K562 (cell line): ENCODE data around the gene HSPB6. TPM values are rescaled to one million over a fixed set of nuclear protein-coding genes. Genes with fewer than 3 reads are reported as not detected.

Experiments
- ATF1 ChIP-seq, 2 experiments: fragments of 450-650 bp in 1 of 2; IDR thresholded peaks; 2 replicates each; pipeline ENCODE4 v1.6.1; 2016; ENCODE audit warnings: missing compliant biosample characterization in 1 of 2, missing genetic modification characterization in 1 of 2
- DACH1 ChIP-seq: fragments of 450-650 bp; IDR thresholded peaks from 2 replicates; pipeline ENCODE4 v1.6.1; 2018; ENCODE audit not compliant: partially characterized antibody
- FOXK2 ChIP-seq, 2 experiments: fragments of 450-650 bp; IDR thresholded peaks in 1 of 2; conservative IDR thresholded peaks in 1 of 2; 2 replicates each; pipeline ENCODE4 v1.6.1; 2016; ENCODE audit warnings: low read depth in 2 of 2, mild to moderate bottlenecking in 1 of 2
- HCFC1 ChIP-seq: IDR thresholded peaks from 2 replicates; pipeline ENCODE4 v1.6.1; 2012; ENCODE audit warnings: low read depth, low read length, improper control_type of control experiment
- ILF3 ChIP-seq: fragments of 450-650 bp; IDR thresholded peaks from 2 replicates; pipeline ENCODE4 v1.6.1; 2018; ENCODE audit warnings: antibody characterized with exemption, mild to moderate bottlenecking, moderate library complexity, borderline replicate concordance
- KDM5B ChIP-seq: fragments of 200-600 bp; sonication (generic); IDR thresholded peaks from 2 replicates; pipeline ENCODE4 v1.6.1; 2012; ENCODE audit warnings: low read depth, mild to moderate bottlenecking, moderate library complexity, low read length, control low read depth, inconsistent platforms; ENCODE audit not compliant: insufficient replicate concordance
- KLF1 ChIP-seq: fragments of 450-650 bp; IDR thresholded peaks from 2 replicates; pipeline ENCODE4 v1.6.1; 2016; ENCODE audit warnings: missing genetic modification characterization, missing compliant biosample characterization
- MCM3 ChIP-seq: fragments of 450-650 bp; IDR thresholded peaks from 2 replicates; pipeline ENCODE4 v1.6.1; 2016
- MECOM ChIP-seq: fragments of 250-450 bp; sonication (Bioruptor Pico); IDR thresholded peaks from 2 replicates; pipeline ENCODE4 v1.8.0; 2022; ENCODE audit warnings: inconsistent platforms
- MED1 ChIP-seq: sonication (generic); formaldehyde crosslinking; IDR thresholded peaks from 2 replicates; pipeline ENCODE4 v1.8.1; 2023; ENCODE audit warnings: missing genetic modification reagents, borderline replicate concordance
- NFATC3 ChIP-seq: fragments of 450-650 bp; IDR thresholded peaks from 2 replicates; pipeline ENCODE4 v1.6.1; 2017; ENCODE audit warnings: mild to moderate bottlenecking
- PCBP2 ChIP-seq: fragments of 200-400 bp; formaldehyde crosslinking; IDR thresholded peaks from 2 replicates; pipeline ENCODE4 v1.6.1; 2018; ENCODE audit warnings: low read length, low read depth, mild to moderate bottlenecking, moderate library complexity; ENCODE audit not compliant: poor library complexity, severe bottlenecking
- PHF21A ChIP-seq: fragments of 450-650 bp; IDR thresholded peaks from 2 replicates; pipeline ENCODE4 v1.6.1; 2017; ENCODE audit warnings: low read depth, borderline replicate concordance
- PRPF4 ChIP-seq: fragments of 200-400 bp; formaldehyde crosslinking; IDR thresholded peaks from one replicate; pipeline ENCODE4 v1.6.1; 2017; ENCODE audit warnings: low read length, low read depth, mild to moderate bottlenecking; ENCODE audit not compliant: insufficient read depth, poor library complexity, severe bottlenecking
- RBM15 ChIP-seq: fragments of 200-400 bp; formaldehyde crosslinking; IDR thresholded peaks from 2 replicates; pipeline ENCODE4 v1.6.1; 2018; ENCODE audit warnings: mild to moderate bottlenecking, low read length, moderate library complexity; ENCODE audit not compliant: insufficient read depth
- SMARCA4 ChIP-seq: fragments of 450-650 bp; IDR thresholded peaks from 2 replicates; pipeline ENCODE4 v1.6.1; 2016
- SRSF3 ChIP-seq: fragments of 200-400 bp; formaldehyde crosslinking; IDR thresholded peaks from 2 replicates; pipeline ENCODE4 v1.6.1; 2016; ENCODE audit warnings: mild to moderate bottlenecking, low read length, moderate library complexity; ENCODE audit not compliant: insufficient read depth
- TAF7 ChIP-seq: fragments of 450-650 bp; IDR thresholded peaks from 2 replicates; pipeline ENCODE4 v1.6.1; 2016; ENCODE audit warnings: missing genetic modification characterization, missing compliant biosample characterization
- ZNF133 ChIP-seq: fragments of 250-450 bp; sonication (Bioruptor Pico); IDR thresholded peaks from 2 replicates; pipeline ENCODE4 v1.4.0; 2020; ENCODE audit warnings: mild to moderate bottlenecking
- ZNF224 ChIP-seq: sonication (generic); formaldehyde crosslinking; IDR thresholded peaks from 2 replicates; pipeline ENCODE4 v1.8.0; 2022; ENCODE audit warnings: mild to moderate bottlenecking, missing genetic modification reagents
- ZNF717 ChIP-seq: fragments of 250-450 bp; sonication (Bioruptor Pico); IDR thresholded peaks from 2 replicates; pipeline ENCODE4 v1.5.0; 2021
- polyA plus RNA-seq, 8 experiments: library from polyadenylated mRNA; depleted of rRNA in 4 of 8; stranded (reverse) in 5 of 8; unstranded in 3 of 8; fragments of >200 nt; fragmentation: Nextera tagmentation in 2 of 8; fragmentation: Illumina TruSeq in 1 of 8; extraction: Ambion mirVana in 2 of 8; extraction: Trizol in 1 of 8; gene quantifications; 2 replicates each; pipeline versions ENCODE4 v1.2.1 to v1.2.3, GENCODE V29; 2011 to 2014; ENCODE audit warnings: inconsistent platforms in 1 of 8, missing spikeins in 1 of 8
- total RNA-seq, 7 experiments: library from RNA; depleted of rRNA in 6 of 7; stranded (reverse); fragments of >200 nt in 6 of 7; fragmentation: Illumina TruSeq in 2 of 7; extraction: Trizol in 2 of 7; gene quantifications; 2 replicates each; pipeline versions ENCODE4 v1.2.1 to v1.2.3, GENCODE V29; 2011 to 2021; ENCODE audit warnings: low replicate concordance in 1 of 7
- TF ChIP-seq, protein P1 (sequence below): fragments of 250-450 bp; sonication (Bioruptor Pico); IDR thresholded peaks from 2 replicates; pipeline ENCODE4 v1.5.0; 2021
- TF ChIP-seq, protein P2 (sequence below): fragments of 450-650 bp; formaldehyde crosslinking; IDR thresholded peaks from 2 replicates; pipeline ENCODE4 v1.4.0; 2022; ENCODE audit warnings: mild to moderate bottlenecking, moderate library complexity
- TF ChIP-seq, protein P3 (sequence below): sonication (generic); formaldehyde crosslinking; IDR thresholded peaks from 2 replicates; pipeline ENCODE4 v1.8.0; 2022; ENCODE audit warnings: missing genetic modification reagents, mild to moderate bottlenecking, borderline replicate concordance

HSPB6 gene
- total and polyA plus RNA-seq, 9 of the 15 experiments (the other 6 are each of a cell fraction or from before 2014, with no cell fraction given): 0.55 TPM; not detected in 8

DNA sequence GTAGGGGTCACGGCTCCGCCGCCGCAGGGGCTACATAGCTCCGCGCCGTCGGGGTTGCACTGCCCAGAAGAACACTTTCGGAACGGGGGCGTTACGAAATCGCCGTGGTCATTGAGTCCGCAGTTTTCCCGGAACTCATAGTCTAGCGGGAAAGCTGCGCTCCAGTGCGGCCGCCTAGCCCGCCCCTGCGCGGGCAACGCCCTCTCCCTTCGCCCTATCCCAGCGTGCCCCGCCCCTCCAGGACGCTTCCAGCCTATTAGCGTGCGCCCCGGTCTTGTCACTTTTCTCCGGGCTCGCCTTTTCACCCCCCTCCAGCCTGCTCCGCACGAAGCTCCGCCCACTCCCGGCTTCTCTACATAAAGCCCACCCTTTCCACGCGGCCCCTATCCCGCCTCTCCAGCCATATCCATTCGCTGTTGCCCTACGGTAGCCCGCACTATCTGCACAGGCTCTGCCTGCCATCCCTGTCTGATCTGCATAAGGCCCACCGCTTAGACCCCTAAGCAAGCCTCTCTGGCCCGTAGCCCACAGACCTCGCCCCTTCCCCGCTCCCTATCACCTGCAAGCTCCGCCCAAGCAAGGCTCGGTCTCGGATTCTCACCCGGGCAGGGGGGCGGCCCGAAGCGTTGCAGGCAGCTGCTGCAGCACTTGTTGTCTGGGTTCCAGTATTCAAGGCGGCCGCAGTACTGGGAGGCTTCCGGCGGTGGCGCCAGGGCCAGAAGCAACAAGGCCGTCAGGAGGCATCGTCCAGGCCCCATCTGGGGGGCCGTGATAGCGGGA lies 16.2 kb downstream of the HSPB6 start (continued):
- no peak for TF ChIP-seq DACH1
- peak; percentile 75 for TF ChIP-seq KLF1 (tag)
- TF ChIP-seq TAF7: peak; percentile 34; the same call in 1 of the 2 replicates
- TF ChIP-seq SRSF3: no peak
- TF ChIP-seq RBM15: no peak
- peak; percentile 89 for TF ChIP-seq KDM5B
- no peak for TF ChIP-seq HCFC1
- TF ChIP-seq ILF3: no peak
- no peak for TF ChIP-seq PHF21A
- TF ChIP-seq MED1 (CRISPR knock-in tag): no peak
- TF ChIP-seq, protein P1, sequence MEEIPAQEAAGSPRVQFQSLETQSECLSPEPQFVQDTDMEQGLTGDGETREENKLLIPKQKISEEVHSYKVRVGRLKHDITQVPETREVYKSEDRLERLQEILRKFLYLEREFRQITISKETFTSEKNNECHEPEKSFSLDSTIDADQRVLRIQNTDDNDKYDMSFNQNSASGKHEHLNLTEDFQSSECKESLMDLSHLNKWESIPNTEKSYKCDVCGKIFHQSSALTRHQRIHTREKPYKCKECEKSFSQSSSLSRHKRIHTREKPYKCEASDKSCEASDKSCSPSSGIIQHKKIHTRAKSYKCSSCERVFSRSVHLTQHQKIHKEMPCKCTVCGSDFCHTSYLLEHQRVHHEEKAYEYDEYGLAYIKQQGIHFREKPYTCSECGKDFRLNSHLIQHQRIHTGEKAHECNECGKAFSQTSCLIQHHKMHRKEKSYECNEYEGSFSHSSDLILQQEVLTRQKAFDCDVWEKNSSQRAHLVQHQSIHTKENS (CRISPR knock-in tag): no peak
- no peak for TF ChIP-seq SMARCA4
- 0 out of 2 replicates have a peak, but pooled peaks have one; percentile 12 for TF ChIP-seq ATF1 (CRISPR knock-in tag; IDR thresholded peaks at IDR 0.05)
- peak; percentile 80 for TF ChIP-seq ATF1 (tag; IDR thresholded peaks at IDR 0.05)
- TF ChIP-seq, protein P2, sequence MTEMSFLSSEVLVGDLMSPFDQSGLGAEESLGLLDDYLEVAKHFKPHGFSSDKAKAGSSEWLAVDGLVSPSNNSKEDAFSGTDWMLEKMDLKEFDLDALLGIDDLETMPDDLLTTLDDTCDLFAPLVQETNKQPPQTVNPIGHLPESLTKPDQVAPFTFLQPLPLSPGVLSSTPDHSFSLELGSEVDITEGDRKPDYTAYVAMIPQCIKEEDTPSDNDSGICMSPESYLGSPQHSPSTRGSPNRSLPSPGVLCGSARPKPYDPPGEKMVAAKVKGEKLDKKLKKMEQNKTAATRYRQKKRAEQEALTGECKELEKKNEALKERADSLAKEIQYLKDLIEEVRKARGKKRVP (CRISPR knock-in tag): 0 out of 2 replicates have a peak, but pooled peaks have one; percentile 25
- no peak for TF ChIP-seq MECOM (CRISPR knock-in tag)
- TF ChIP-seq NFATC3: no peak
- TF ChIP-seq ZNF224 (CRISPR knock-in tag): no peak
- no peak for TF ChIP-seq PRPF4
- peak; percentile 73 to 83 for TF ChIP-seq FOXK2 (conservative IDR thresholded peaks at IDR 0.05 in 1 of 2, IDR thresholded peaks at IDR 0.05 in 1 of 2; ENCODE audit: low read depth in 2 of 2)
- TF ChIP-seq, protein P3, sequence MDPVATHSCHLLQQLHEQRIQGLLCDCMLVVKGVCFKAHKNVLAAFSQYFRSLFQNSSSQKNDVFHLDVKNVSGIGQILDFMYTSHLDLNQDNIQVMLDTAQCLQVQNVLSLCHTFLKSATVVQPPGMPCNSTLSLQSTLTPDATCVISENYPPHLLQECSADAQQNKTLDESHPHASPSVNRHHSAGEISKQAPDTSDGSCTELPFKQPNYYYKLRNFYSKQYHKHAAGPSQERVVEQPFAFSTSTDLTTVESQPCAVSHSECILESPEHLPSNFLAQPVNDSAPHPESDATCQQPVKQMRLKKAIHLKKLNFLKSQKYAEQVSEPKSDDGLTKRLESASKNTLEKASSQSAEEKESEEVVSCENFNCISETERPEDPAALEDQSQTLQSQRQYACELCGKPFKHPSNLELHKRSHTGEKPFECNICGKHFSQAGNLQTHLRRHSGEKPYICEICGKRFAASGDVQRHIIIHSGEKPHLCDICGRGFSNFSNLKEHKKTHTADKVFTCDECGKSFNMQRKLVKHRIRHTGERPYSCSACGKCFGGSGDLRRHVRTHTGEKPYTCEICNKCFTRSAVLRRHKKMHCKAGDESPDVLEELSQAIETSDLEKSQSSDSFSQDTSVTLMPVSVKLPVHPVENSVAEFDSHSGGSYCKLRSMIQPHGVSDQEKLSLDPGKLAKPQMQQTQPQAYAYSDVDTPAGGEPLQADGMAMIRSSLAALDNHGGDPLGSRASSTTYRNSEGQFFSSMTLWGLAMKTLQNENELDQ (CRISPR knock-in tag): 0 out of 2 replicates have a peak, but pooled peaks have one; percentile 33
- no peak for TF ChIP-seq ZNF717
- TF ChIP-seq ZNF133 (CRISPR knock-in tag): no peak
- TF ChIP-seq MCM3: no peak
- no peak for TF ChIP-seq PCBP2
